Regular cardiac myocyte (primary cell): ENCODE measurements around the gene AQP1. TPM values are rescaled to one million over a fixed set of nuclear protein-coding genes. Genes with fewer than 3 reads are reported as not detected.

Source experiments
- total RNA-seq: library from RNA; depleted of rRNA; stranded (reverse); fragments of >200 nt; gene quantifications from 2 replicates; pipeline ENCODE4 v1.2.3, GENCODE V29; 2014

AQP1 gene
- 111 and 152 TPM in 2 replicates for total RNA-seq

DNA sequence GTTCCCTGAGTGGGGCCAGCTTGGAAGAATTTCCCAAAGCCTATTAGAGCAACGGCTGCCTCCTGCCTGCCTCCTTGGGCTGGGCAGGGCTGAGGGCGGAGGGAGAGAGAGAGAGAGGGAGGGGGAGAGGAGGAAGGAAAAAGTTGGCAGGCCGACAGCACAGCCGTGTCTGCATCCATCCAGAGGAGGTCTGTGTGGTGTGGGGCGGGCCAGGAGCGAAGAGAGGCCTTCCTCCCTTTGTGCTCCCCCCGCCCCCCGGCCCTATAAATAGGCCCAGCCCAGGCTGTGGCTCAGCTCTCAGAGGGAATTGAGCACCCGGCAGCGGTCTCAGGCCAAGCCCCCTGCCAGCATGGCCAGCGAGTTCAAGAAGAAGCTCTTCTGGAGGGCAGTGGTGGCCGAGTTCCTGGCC lies at the start of gene AQP1:
Gene AQP1, plus strand, starts transcription at position 293 of the 409 bp plus-strand sequence. Its CDS starts 57 bp downstream, at position 350.

DNA sequence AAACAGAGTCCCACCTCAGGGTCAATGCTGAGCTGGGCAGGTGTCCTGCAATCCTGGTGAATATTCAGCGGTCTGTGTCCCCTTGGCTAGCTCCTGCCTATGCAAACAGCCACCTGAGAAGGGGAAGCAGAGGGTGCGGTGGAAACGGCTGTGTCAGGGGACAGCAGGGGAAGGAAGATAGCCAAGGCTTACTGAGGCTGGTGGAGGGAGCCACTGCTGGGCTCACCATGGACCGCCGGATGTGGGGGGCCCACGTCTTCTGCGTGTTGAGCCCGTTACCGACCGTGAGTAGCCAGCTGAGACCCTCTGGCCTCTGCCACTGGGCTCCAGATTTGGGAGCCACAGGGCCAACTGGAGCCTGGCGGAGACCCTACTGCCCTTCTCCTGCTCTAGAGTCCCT lies 52.2 kb downstream of the AQP1 start, which contains the start of gene GHRHR:
Gene GHRHR, plus strand, starts transcription at position 112 of the 400 bp plus-strand sequence. Its CDS starts 116 bp downstream, at position 228.

Other genes with a start within 250 kb of the AQP1 start
- not detected in 2 replicates for gene CRHR2, start 229.4 kb upstream of the AQP1 start, total RNA-seq
- gene INMT, start 159.7 kb upstream of the AQP1 start, total RNA-seq, result 6.9 and 89.9 TPM in 2 replicates
- gene MINDY4, start 140.4 kb upstream of the AQP1 start, total RNA-seq, result 5.8 and 6.2 TPM in 2 replicates
- not detected in 2 replicates for gene GHRHR, start 52.1 kb downstream of the AQP1 start, total RNA-seq
- gene ADCYAP1R1, start 140.5 kb downstream of the AQP1 start, total RNA-seq, result under 0.01 and 0.19 TPM in 2 replicates